Stimulated activated CD8-positive, alpha-beta memory T cell treated with anti-CD3 and anti-CD28 coated beads, Interleukin-2, amount 100 ng/mL, for 1 hour (primary cell): Measurements from ENCODE around the gene STK16.

Experiments
- DNase-seq, 2 donors: peaks; one replicate each; pipeline ENCODE4 v3.0.0-alpha.2; 2020; ENCODE audit warnings: low read depth in 2 of 2

The STK16 gene

DNA sequence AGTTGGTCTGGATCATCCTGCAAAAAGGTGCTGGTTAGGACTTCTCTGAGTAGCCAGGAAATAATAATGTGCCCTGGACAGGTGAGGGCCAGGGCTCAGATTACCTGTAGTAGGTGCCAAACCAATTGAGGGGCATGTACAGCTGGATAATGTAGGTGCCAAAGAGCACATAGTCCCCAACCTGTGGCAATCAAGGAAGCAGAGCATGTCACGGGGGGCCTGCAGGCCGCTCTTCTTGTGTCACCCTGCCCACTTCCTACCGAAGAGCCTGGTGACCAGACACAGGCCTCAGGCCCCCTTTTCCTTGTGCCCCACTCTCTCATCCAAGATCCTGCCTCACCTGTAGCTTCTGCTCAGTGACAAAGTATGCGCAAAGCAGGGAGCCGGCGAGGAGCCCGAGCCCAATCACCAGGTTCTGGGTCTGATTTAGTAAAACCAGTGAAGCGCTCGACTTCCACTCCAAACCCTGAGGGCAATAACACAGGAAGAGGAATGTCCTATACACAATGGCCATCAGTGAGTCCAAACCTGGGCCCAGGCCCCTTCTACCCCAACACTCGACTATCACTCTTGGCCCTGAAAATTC is 31.7 kb upstream of the STK16 start:
- no peak for DNase-seq

- no peak for DNase-seq
These were observed 31.1 kb upstream of the STK16 start for GRCh38 chr2:219214141-219214540.

- DNase-seq: no peak
These were observed 30.5 kb upstream of the STK16 start for GRCh38 chr2:219214786-219215185.

- DNase-seq: no peak
These were observed 29.3 kb upstream of the STK16 start for GRCh38 chr2:219215871-219216534.

GRCh38 chr2:219216535-219216915 is 28.8 kb upstream of the STK16 start:
- DNase-seq: no peak

DNA sequence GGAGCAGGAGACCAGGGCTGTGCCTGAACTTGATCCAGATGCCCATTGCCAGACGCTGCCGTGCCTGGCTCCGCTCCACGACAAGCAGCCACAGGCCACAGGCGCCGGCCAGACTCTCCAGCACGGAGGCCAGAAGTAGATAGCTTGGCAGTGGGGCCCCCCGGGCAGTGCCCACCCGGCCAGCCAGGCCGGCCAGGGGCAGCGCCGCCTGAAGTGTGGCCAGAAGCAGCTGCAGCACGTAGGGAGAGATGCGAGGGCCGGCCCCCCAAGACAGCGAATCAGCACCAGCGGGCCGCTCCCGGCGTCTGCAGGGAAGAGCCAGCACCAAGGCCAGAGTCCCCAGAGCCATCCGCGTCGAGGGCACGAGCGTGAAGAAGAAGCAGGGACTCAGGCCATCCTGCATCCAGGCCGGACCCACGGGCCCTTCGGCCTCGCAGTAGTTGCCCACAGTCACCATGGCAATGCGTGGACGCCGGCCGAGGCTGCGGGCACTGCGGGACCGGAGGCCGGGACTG is 27.0 kb upstream of the STK16 start:
- no peak for DNase-seq

- peak; percentile 54 to 79 for DNase-seq
These were observed 26.3 kb upstream of the STK16 start, which contains the start of gene ABCB6 for GRCh38 chr2:219218732-219219701. TSS of gene ABCB6 (minus strand) at chr2:219218958. CDS start at chr2:219218673, 285 bp downstream.

DNA sequence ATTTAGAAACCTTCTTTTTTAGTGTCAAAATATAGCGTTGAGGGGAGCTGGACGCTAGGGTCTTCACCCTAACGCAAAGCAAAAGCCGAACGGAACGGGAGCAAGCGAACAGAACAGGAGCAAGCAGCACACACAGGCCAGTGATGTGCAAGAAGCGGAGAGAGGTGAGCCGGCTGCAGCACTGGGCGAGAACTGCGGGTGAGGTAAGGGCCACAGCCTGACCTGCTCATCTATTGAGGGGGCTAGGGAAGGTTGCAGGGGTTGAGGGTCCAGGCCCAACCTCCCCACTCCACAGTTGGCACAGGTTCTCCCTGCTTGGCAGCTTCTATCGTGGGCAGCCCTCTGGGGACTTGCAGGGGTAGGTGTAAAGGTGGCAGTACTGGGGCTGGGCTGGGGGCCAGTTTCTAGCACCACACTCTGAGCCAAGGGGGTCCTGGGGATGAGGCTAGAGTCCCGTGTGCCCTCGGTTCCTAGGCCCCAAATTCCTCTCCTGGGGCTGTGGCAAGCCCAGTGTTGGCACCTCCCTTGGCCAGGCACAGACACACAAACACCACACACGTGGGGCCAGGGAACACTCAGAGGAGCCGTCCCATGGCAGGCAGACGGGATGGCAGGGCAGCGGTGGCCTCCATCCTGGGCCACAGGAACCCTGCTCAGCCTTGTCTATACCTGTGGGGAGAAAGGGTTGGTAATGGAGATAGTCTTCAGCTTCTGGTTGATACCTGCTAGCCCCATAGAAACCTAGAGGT is 25.3 kb upstream of the STK16 start:
- no peak for DNase-seq

DNA sequence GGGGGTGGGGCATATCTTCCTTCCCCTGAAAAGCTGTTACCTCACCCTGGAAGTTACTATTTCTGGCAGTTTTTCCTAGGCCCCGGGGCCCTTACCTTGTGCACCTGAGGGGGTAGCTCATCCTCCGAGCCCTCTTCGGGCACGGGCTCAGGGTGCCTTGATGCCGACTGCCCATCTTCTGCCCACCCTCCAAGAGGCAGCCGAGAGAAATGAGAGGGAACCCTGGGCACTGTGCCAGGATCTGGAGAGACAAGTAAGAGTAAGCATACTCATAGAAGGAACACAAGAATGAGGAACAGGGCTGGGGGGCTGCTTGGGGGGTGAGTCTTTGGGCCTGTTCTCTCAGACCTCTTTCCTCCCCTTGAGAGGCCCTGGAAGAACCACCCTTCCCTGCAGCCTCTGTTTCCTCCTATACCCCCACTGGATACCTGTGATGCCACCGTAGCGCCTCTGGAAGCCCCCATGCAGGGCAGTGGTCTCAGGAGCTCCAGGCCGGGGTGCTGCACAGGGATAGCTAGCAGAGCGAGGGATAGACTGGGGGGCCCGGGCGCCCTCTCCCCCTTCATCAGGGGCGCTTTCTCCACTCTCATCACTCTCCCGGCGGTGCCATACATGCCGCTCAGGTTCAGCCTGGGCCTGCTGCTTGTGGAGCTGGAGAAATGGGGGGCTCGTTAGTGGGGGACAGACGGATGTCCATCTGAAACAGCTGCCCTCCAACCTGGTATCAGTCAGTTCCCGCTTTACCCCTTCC is 24.5 kb upstream of the STK16 start:
- no peak for DNase-seq

DNA sequence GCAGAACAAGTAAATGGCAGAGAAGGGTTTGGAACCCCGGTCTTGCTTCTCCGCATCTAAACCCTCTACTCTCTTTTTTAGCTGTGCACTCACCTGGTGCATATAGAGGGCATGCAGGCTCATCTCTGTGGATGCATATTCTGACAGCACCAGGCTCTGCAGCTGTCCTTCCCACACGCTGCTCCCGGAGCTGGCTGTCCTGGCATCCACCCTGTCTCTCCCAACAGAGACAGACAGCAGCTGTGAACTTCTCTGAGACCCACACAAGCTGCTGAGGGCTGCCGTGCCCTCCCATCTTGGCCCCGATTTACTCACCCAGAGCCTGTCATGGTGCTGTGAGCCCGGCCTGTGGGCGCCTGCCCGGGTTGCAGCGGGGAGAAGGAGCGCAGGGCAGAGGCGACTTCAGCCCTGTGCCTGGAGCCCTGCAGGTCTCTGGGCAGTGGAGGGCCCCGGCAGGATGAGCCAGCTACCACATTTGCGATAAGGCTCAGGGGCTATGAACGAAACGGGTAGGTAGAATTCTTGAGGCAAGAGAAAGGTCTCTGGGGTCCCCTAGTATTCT is 23.2 kb upstream of the STK16 start:
- DNase-seq: no peak

DNA sequence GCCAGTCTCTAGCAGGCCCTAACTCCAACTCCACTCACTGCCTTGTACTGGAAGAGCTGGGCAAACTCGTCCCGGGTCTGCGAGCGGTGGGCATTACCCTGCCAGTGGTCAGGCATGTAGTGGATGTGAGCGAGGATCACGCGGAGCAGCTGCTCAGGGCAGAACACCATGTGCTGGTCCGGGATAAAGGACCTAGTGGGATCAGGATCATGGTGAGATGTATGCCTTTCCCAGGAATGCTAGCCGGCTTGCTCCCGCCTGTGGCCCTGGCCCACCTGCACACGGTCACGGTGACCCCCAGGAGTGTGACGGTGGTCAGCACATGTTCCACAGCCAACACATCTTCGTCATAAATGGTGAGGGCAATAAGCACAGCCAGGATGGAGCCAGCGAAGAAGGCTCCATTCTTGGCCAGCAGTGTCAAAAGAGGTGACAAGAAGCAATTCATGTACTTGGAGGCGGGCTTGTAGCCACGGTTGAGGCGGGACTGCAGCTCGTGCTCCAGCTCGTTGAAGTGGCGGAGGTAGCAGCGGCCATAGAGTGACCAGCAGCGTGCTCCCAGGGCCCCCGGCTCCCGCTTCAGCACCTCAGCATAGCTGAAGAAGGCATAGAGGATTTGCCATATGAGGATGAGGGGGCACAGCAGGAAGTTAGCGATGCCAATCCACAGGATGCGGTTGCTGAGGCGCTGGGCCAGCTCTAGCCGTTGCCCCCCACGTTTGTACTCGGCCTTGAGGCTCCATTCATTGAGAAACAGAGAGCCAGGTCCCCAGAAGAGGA is 21.3 kb upstream of the STK16 start:
- no peak for DNase-seq

DNA sequence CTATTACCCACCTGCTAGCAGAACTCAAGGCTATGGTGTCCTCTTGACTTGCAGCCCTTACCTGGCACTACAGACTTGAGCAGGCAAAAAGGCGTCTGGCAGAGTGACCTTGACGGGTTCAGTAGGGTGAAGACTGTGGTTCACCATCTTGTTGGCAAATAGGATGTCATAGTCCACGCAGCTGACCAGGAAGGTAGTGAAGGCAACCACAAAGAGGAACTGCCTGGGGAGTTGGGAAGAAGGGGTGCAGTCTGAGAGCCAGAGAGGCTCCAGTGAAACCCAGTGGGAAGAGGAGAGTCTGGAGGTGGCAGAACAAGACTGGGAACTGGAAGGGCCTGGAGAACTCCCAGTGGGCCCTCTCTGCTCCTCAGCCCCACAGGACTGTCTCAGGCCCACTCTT is 19.9 kb upstream of the STK16 start:
- no peak for DNase-seq

DNA sequence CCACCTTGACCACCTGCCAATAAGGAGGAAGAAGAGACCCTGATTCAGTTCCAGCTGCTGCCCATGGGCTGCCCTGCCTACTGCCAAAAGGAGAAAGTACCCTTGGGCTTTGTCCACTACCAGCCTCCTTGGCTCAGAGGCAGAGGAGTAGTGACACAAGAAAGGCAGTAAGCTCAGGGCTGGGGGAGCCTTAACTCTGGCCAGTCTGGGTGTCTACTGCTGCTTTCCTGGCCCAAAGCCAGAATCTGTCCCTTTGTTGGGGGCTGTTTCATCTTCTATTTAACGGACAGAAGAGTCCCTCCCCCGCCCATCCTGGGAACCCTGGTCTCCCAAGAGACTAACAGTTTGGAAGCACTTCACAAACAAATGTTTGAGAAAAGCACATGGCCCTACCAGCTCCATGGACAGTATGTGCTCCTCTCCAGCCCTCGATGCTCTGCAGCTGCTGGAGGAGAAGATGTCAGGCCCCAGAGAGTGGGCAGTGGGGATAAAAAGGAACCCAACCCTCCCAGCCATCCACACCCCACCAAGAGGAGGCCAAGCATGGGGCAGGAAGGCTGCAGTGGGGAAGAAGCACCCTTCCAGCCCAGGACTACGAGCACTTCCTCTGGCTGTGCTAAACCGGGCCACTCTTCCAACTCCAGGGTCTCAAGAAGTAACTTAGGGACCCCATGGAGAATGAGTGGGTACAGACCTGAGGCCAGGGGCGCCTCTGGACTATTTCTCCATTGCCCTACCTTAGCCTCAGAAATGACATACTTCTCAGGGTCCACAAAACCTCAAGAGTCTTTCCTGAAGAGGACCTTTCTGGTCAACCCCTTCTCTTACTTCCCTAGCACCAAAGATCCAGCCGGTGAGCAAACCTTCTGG is 17.0 kb upstream of the STK16 start:
- DNase-seq: no peak

- no peak for DNase-seq
These were observed 16.4 kb upstream of the STK16 start for GRCh38 chr2:219228911-219229304.

- DNase-seq: peak; percentile 95
These were observed 15.8 kb upstream of the STK16 start, which contains the start of the genes ANKZF1 and ATG9A for GRCh38 chr2:219229305-219230058. TSS of gene ANKZF1 (plus strand) at chr2:219229806. CDS start at chr2:219230258, 452 bp downstream. TSS of gene ATG9A (minus strand) at chr2:219229636. CDS start at chr2:219228024, 1,612 bp downstream.

- DNase-seq: no peak
These were observed 15.2 kb upstream of the STK16 start for GRCh38 chr2:219230059-219230540.

- no peak for DNase-seq
These were observed 10.9 kb upstream of the STK16 start for GRCh38 chr2:219234331-219234730.
